Activated B cell treated with CpG ODN at 0.5 μM for 24 hours (primary cell): ENCODE measurements around the gene LAMTOR2. TPM values are rescaled to one million over a fixed set of nuclear protein-coding genes. Genes with fewer than 3 reads are reported as not detected.

Experiments used
- ATAC-seq: fragments of 200-7000 bp; cut with Tn5 transposase; one replicate; pipeline ENCODE4 v1.10.0; 2021; ENCODE audit warnings: low read depth, mild to moderate bottlenecking, moderate library complexity
- CTCF ChIA-PET: fragments of 350-600 bp; sonication (Branson Sonifier 250); formaldehyde crosslinking; loops from one replicate; lab custom pipeline; 2021; ENCODE audit warnings: antibody characterized with exemption; lab: Charles Lee
- POLR2A ChIA-PET: fragments of 350-600 bp; sonication (Branson Sonifier 250); formaldehyde crosslinking; loops from one replicate; lab custom pipeline; 2021; ENCODE audit warnings: antibody characterized with exemption; lab: Charles Lee
- DNase-seq: peaks from one replicate; pipeline ENCODE4 v3.0.0; 2022
- H3K27ac Mint-ChIP-seq: one replicate; pipeline ENCODE4 v1.8.0; 2020; ENCODE audit warnings: mixed read lengths
- H3K27me3 Mint-ChIP-seq: one replicate; pipeline ENCODE4 v1.8.0; 2021; ENCODE audit warnings: mixed read lengths
- H3K36me3 Mint-ChIP-seq: one replicate; pipeline ENCODE4 v1.8.0; 2021; ENCODE audit warnings: low read depth, mixed read lengths
- H3K4me1 Mint-ChIP-seq: one replicate; pipeline ENCODE4 v1.8.0; 2021; ENCODE audit warnings: mixed read lengths
- H3K4me3 Mint-ChIP-seq: one replicate; pipeline ENCODE4 v1.8.0; 2020; ENCODE audit warnings: mild to moderate bottlenecking, mixed read lengths
- H3K9me3 Mint-ChIP-seq: one replicate; pipeline ENCODE4 v1.8.0; 2020; ENCODE audit warnings: mixed read lengths
- CTCF ChIP-seq: fragments of 200-600 bp; IDR thresholded peaks from one replicate; pipeline ENCODE4 v1.8.0; 2022; ENCODE audit warnings: antibody characterized with exemption, mild to moderate bottlenecking
- intact Hi-C: fragments of 100-400 bp; cut with micrococcal nuclease; formaldehyde crosslinking; loops from one replicate; pipeline ENCODE4 v1.15.1; 2024
- total RNA-seq: library from RNA; stranded (reverse); gene quantifications from 2 replicates; pipeline ENCODE4 v1.2.3, GENCODE V29; 2022

Gene LAMTOR2
- total RNA-seq, 1 donor from 2014 or later = 48.0 TPM

GRCh38 chr1:156081917-156082308, 27.3 kb downstream of the LAMTOR2 start:
- Mint-ChIP-seq H3K4me3 (peak overlapping the region; percentile 89), H3K9me3 (no peaks in the 10 kb centered on the region), H3K27me3 (peaks cover 14% of the 10 kb centered on the region), H3K4me1 (peaks cover 19% of the 10 kb centered on the region), H3K36me3 (no peaks in the 10 kb centered on the region), H3K27ac (no peak overlapping the region)
- intact Hi-C loops = loop anchor here (1.0 to 5.0 kb wide), 2 partner anchors 28 to 255 kb away; partner anchors contain the start of genes CCT3, LAMTOR2 and TSACC
- ATAC-seq (no peak), DNase-seq (no peak)
- POLR2A ChIA-PET = interaction anchor here (1.2 kb wide), 1 partner anchor 131 kb away, joined by 3 read pairs; the partner anchor contains the start of gene PMF1
- CTCF ChIA-PET = no interaction called here
- TF ChIP-seq CTCF = no peak

- CTCF ChIA-PET = interaction anchor here (0.8 kb wide), 1 partner anchor 47 kb away, joined by 3 read pairs; no protein-coding TSS in a partner anchor
- Mint-ChIP-seq H3K9me3 (no peaks in the 10 kb centered on the region), H3K4me1 (peaks cover 16% of the 10 kb centered on the region), H3K27me3 (peaks cover 14% of the 10 kb centered on the region), H3K4me3 (peak within 1 kb of the TSS; percentile 89), H3K27ac (no peak within 1 kb of the TSS), H3K36me3 (no peaks in the 10 kb centered on the region)
- POLR2A ChIA-PET = interaction anchor here (1.2 kb wide), 1 partner anchor 130 kb away, joined by 3 read pairs; the partner anchor contains the start of gene PMF1
- intact Hi-C loops = loop anchor here (1.0 to 5.0 kb wide), 2 partner anchors 28 to 255 kb away; partner anchors contain the start of genes CCT3, LAMTOR2 and TSACC
- TF ChIP-seq CTCF = no peak
- ATAC-seq (peak; percentile 88), DNase-seq (peak; percentile 66)
Measured at GRCh38 chr1:156082309-156083091, 27.9 kb downstream of the LAMTOR2 start, which contains the start of gene MEX3A. TSS of gene MEX3A (minus strand) at chr1:156082465. CDS start at chr1:156081998, 467 bp downstream.

GRCh38 chr1:156083800-156084790, 29.5 kb downstream of the LAMTOR2 start:
- ChIA-PET CTCF (interaction anchor here (1.1 to 1.4 kb wide), 3 partner anchors 30 to 141 kb away, joined by 3 to 4 read pairs (median 3); no protein-coding TSS in a partner anchor), POLR2A (no interaction called here)
- ATAC-seq (no peak), DNase-seq (no peak)
- intact Hi-C loops = loop anchor here (5.0 kb wide), 1 partner anchor 253 kb away; the partner anchor contains the start of genes CCT3 and TSACC
- H3K27ac Mint-ChIP-seq = no peak overlapping the region
- no peaks in the 10 kb centered on the region for H3K9me3 Mint-ChIP-seq
- H3K4me1 Mint-ChIP-seq = peaks cover 14% of the 10 kb centered on the region
- TF ChIP-seq CTCF = no peak
- H3K4me3 Mint-ChIP-seq = peak overlapping the region; percentile 80
- peaks cover 16% of the 10 kb centered on the region for H3K27me3 Mint-ChIP-seq
- H3K36me3 Mint-ChIP-seq = no peaks in the 10 kb centered on the region

GRCh38 chr1:156086256-156086662, 31.7 kb downstream of the LAMTOR2 start:
- Mint-ChIP-seq H3K36me3 (no peaks in the 10 kb centered on the region), H3K4me1 (peaks cover 18% of the 10 kb centered on the region), H3K27me3 (peaks cover 19% of the 10 kb centered on the region), H3K27ac (no peak overlapping the region), H3K9me3 (no peaks in the 10 kb centered on the region), H3K4me3 (no peak overlapping the region)
- no peak for TF ChIP-seq CTCF
- ATAC-seq (no peak), DNase-seq (no peak)
- intact Hi-C loops = no loop called here
- ChIA-PET CTCF (no interaction called here), POLR2A (interaction anchor here (0.7 kb wide), 1 partner anchor 78 kb away, joined by 4 read pairs; no protein-coding TSS in a partner anchor)
